Neural cell (in vitro differentiated cells): Measurements from ENCODE around the gene COL15A1. TPM values are rescaled to one million over a fixed set of nuclear protein-coding genes. Genes with fewer than 3 reads are reported as not detected.

Source experiments
- H2AFZ ChIP-seq: fragments of 200-600, 300-800 bp; sonication (generic), shearing (Covaris generic); 2 replicates; pipeline ENCODE4 v1.6.0; 2014; ENCODE audit warnings: low read depth, mild to moderate bottlenecking, antibody characterized with exemption, low read length, moderate library complexity
- H3F3A ChIP-seq: fragments of 200-600 bp; shearing (Covaris generic); 2 replicates; pipeline ENCODE4 v1.6.1; 2016; ENCODE audit warnings: mild to moderate bottlenecking, moderate library complexity, mixed read lengths, antibody characterized with exemption, low read length; ENCODE audit not compliant: insufficient read depth, poor library complexity, severe bottlenecking
- H3K27ac ChIP-seq: fragments of 200-600, 300-800 bp; sonication (generic), shearing (Covaris generic); 2 replicates; pipeline ENCODE4 v1.5.1; 2014; ENCODE audit warnings: mild to moderate bottlenecking, low read length, moderate library complexity
- H3K27me3 ChIP-seq: fragments of 300-800, 200-600 bp; sonication (generic), shearing (Covaris generic); 2 replicates; pipeline ENCODE4 v1.6.0; 2014; ENCODE audit warnings: mild to moderate bottlenecking, low read depth, low read length, moderate library complexity; ENCODE audit not compliant: insufficient read depth
- H3K36me3 ChIP-seq: fragments of 300-800, 200-600 bp; sonication (generic), shearing (Covaris generic); 2 replicates; pipeline ENCODE4 v1.5.1; 2014; ENCODE audit warnings: mild to moderate bottlenecking, antibody characterized with exemption, low read length, moderate library complexity; ENCODE audit not compliant: insufficient read depth
- H3K4me2 ChIP-seq: fragments of 300-800, 200-600 bp; sonication (generic), shearing (Covaris generic); 2 replicates; pipeline ENCODE4 v1.6.0; 2014; ENCODE audit warnings: mild to moderate bottlenecking, low read length
- H3K4me3 ChIP-seq: fragments of 300-800, 200-600 bp; sonication (generic), shearing (Covaris generic); 2 replicates; pipeline ENCODE4 v1.5.1; 2014; ENCODE audit warnings: mild to moderate bottlenecking, low read length, moderate library complexity
- H3K79me2 ChIP-seq: fragments of 200-600 bp; shearing (Covaris generic); replicated peaks from 2 replicates; pipeline ENCODE4 v1.6.0; 2014; ENCODE audit warnings: mild to moderate bottlenecking, low read length, moderate library complexity; ENCODE audit not compliant: insufficient read depth
- H3K9ac ChIP-seq: fragments of 300-800, 200-600 bp; sonication (generic), shearing (Covaris generic); 2 replicates; pipeline ENCODE4 v1.6.1; 2016; ENCODE audit warnings: mild to moderate bottlenecking, low read length, mixed read lengths
- H3K9me2 ChIP-seq: fragments of 200-600 bp; shearing (Covaris generic); 2 replicates; pipeline ENCODE4 v1.6.1; 2016; ENCODE audit warnings: mild to moderate bottlenecking, low read length, mixed read lengths; ENCODE audit not compliant: insufficient read depth
- H3K9me3 ChIP-seq: fragments of 200-600, 300-800 bp; sonication (generic), shearing (Covaris generic); 2 replicates; pipeline ENCODE4 v1.6.1; 2016; ENCODE audit warnings: mild to moderate bottlenecking, mixed run types, low read length, moderate library complexity, mixed read lengths
- H4K20me1 ChIP-seq: fragments of 200-600 bp; shearing (Covaris generic); 2 replicates; pipeline ENCODE4 v1.6.1; 2016; ENCODE audit warnings: mild to moderate bottlenecking, mixed run types; ENCODE audit not compliant: insufficient read depth
- EP300 ChIP-seq: fragments of 450-650 bp; conservative IDR thresholded peaks from 2 replicates; pipeline ENCODE4 v1.6.1; 2014; ENCODE audit warnings: antibody characterized with exemption, mild to moderate bottlenecking, moderate library complexity; ENCODE audit not compliant: poor library complexity, severe bottlenecking
- EZH2 ChIP-seq: fragments of 200-600, 300-800 bp; shearing (Covaris generic), sonication (generic); IDR thresholded peaks from 2 replicates; pipeline ENCODE4 v1.6.1; 2014; ENCODE audit warnings: antibody characterized with exemption, low read length, borderline replicate concordance, mild to moderate bottlenecking; ENCODE audit not compliant: insufficient read depth, poor library complexity, severe bottlenecking
- MXI1 ChIP-seq: fragments of 450-650 bp; conservative IDR thresholded peaks from 2 replicates; pipeline ENCODE4 v1.6.1; 2014; ENCODE audit warnings: antibody characterized with exemption, mild to moderate bottlenecking; ENCODE audit not compliant: poor library complexity, severe bottlenecking
- POLR2AphosphoS5 ChIP-seq: IDR thresholded peaks from 2 replicates; pipeline ENCODE4 v1.6.1; 2012
- RAD21 ChIP-seq: fragments of 450-650 bp; conservative IDR thresholded peaks from 2 replicates; pipeline ENCODE4 v1.6.1; 2014; ENCODE audit warnings: antibody characterized with exemption, mild to moderate bottlenecking, moderate library complexity
- SMC3 ChIP-seq: fragments of 450-650 bp; conservative IDR thresholded peaks from 2 replicates; pipeline ENCODE4 v1.6.1; 2014; ENCODE audit warnings: antibody characterized with exemption, mild to moderate bottlenecking, moderate library complexity; ENCODE audit not compliant: poor library complexity
- TAF1 ChIP-seq: IDR thresholded peaks from 2 replicates; pipeline ENCODE4 v1.6.1; 2012; ENCODE audit warnings: low read depth
- polyA plus RNA-seq: library from polyadenylated mRNA; depleted of rRNA; stranded (reverse); fragments of >200 nt; gene quantifications from 2 replicates; pipeline ENCODE4 v1.2.3, GENCODE V29; 2014
- TF ChIP-seq, protein P1 (sequence below): fragments of 450-650 bp; IDR thresholded peaks from 2 replicates; pipeline ENCODE4 v1.5.1; 2014; ENCODE audit warnings: antibody characterized with exemption, mild to moderate bottlenecking, moderate library complexity; ENCODE audit not compliant: poor library complexity, severe bottlenecking
- TF ChIP-seq, protein P2 (sequence below): IDR thresholded peaks from 2 replicates; pipeline ENCODE4 v1.6.1; 2012; ENCODE audit warnings: borderline replicate concordance

The COL15A1 gene
- polyA plus RNA-seq, 1 donor from 2014 or later: 2.8 TPM

DNA sequence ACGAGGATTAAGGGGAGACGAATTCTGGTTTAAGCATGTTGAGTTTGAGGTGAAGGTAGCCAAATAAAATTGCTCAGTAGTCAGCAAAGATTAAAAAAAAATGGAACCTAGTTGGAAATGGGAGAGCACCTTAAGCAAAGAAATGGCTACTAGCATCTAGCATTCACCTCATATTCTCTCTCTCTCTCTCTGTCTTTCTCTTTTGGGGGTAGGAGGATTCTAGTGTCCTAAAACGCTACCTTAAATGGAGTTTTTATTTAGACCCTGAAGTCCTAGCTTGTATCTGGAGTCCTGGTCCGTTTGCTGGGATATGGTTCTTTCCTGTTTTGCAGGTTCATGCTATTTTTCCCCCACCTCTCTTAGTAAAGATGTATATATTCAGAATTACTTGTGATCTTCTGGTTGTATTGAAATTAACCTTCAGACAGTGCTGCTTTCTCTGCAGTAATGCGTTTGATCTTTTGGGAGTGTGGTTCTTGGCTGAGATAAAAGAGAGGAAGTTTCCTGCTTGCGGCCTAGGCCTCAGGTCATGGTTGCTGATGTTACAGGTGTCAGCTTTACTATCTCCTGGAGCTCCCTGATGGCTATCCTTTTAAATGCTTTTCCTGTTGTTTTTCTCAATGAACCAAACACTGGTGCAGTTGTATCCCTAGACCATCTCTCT, 169.2 kb downstream of the COL15A1 start:
- Histone ChIP-seq H3K36me3 (no peaks in the 10 kb centered on the region), H3F3A (no peaks in the 10 kb centered on the region), H3K9me3 (no peaks in the 10 kb centered on the region), H3K79me2 (peaks cover 96% of the 10 kb centered on the region), H3K4me3 (no peak overlapping the region), H3K9me2 (no peaks in the 10 kb centered on the region), H3K27ac (no peak overlapping the region), H3K9ac (no peak overlapping the region), H4K20me1 (no peaks in the 10 kb centered on the region), H3K27me3 (no peaks in the 10 kb centered on the region), H2AFZ (no peak overlapping the region), H3K4me2 (no peak overlapping the region)
- TF ChIP-seq RAD21 (no peak), SMC3 (no peak), POLR2AphosphoS5 (no peak), TAF1 (no peak), EP300 (no peak), MXI1 (no peak), EZH2 (no peak)
- TF ChIP-seq, protein P1, sequence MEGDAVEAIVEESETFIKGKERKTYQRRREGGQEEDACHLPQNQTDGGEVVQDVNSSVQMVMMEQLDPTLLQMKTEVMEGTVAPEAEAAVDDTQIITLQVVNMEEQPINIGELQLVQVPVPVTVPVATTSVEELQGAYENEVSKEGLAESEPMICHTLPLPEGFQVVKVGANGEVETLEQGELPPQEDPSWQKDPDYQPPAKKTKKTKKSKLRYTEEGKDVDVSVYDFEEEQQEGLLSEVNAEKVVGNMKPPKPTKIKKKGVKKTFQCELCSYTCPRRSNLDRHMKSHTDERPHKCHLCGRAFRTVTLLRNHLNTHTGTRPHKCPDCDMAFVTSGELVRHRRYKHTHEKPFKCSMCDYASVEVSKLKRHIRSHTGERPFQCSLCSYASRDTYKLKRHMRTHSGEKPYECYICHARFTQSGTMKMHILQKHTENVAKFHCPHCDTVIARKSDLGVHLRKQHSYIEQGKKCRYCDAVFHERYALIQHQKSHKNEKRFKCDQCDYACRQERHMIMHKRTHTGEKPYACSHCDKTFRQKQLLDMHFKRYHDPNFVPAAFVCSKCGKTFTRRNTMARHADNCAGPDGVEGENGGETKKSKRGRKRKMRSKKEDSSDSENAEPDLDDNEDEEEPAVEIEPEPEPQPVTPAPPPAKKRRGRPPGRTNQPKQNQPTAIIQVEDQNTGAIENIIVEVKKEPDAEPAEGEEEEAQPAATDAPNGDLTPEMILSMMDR: no peak
- TF ChIP-seq, protein P2, sequence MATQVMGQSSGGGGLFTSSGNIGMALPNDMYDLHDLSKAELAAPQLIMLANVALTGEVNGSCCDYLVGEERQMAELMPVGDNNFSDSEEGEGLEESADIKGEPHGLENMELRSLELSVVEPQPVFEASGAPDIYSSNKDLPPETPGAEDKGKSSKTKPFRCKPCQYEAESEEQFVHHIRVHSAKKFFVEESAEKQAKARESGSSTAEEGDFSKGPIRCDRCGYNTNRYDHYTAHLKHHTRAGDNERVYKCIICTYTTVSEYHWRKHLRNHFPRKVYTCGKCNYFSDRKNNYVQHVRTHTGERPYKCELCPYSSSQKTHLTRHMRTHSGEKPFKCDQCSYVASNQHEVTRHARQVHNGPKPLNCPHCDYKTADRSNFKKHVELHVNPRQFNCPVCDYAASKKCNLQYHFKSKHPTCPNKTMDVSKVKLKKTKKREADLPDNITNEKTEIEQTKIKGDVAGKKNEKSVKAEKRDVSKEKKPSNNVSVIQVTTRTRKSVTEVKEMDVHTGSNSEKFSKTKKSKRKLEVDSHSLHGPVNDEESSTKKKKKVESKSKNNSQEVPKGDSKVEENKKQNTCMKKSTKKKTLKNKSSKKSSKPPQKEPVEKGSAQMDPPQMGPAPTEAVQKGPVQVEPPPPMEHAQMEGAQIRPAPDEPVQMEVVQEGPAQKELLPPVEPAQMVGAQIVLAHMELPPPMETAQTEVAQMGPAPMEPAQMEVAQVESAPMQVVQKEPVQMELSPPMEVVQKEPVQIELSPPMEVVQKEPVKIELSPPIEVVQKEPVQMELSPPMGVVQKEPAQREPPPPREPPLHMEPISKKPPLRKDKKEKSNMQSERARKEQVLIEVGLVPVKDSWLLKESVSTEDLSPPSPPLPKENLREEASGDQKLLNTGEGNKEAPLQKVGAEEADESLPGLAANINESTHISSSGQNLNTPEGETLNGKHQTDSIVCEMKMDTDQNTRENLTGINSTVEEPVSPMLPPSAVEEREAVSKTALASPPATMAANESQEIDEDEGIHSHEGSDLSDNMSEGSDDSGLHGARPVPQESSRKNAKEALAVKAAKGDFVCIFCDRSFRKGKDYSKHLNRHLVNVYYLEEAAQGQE: no peak

DNA sequence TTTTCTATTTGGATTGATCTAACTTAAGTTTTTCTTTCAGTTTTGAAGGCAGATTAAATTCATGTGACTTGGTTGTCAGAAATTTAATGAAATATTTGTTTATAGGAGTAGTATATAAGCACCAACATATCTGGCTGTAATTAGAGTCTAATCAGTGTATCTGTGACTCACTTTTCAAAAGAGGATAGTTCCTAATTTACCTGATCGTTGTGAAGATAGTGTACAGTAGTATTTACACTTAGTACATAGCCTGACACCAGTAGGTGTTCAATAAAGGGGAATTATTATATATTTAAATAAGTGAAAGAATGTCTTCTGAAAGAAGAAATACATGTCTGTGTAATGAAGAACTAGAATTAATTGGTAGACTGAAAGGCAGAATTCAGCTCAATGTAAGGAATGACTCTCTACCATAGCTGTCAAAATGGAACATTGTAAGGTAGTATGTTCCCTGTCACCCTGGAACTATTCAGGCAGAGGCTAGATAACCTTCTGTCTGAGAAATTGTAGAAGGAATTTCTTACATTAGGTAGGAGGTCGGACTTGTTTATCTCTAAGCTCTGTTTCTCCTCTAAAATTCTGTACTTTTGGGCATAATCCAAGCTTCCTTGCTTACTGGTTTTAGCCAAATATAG, 169.8 kb downstream of the COL15A1 start:
- Histone ChIP-seq H3K9me3 (no peaks in the 10 kb centered on the region), H3F3A (no peaks in the 10 kb centered on the region), H3K9me2 (no peaks in the 10 kb centered on the region), H2AFZ (no peak overlapping the region), H3K4me2 (no peak overlapping the region), H3K36me3 (no peaks in the 10 kb centered on the region), H3K9ac (no peak overlapping the region), H3K4me3 (no peak overlapping the region), H3K27ac (no peak overlapping the region), H3K27me3 (no peaks in the 10 kb centered on the region), H4K20me1 (no peaks in the 10 kb centered on the region), H3K79me2 (peaks cover 96% of the 10 kb centered on the region)
- TF ChIP-seq, protein P2: no peak
- no peak for TF ChIP-seq SMC3
- TF ChIP-seq, protein P1: no peak
- no peak for TF ChIP-seq EP300
- no peak for TF ChIP-seq RAD21
- no peak for TF ChIP-seq POLR2AphosphoS5
- no peak for TF ChIP-seq MXI1
- no peak for TF ChIP-seq TAF1
- TF ChIP-seq EZH2: no peak
